PC-9 (cell line): Measurements from ENCODE around the gene SIM2. TPM values are rescaled to one million over a fixed set of nuclear protein-coding genes. Genes with fewer than 3 reads are reported as not detected.

ENCODE experiments used
- BruUV-seq: library from RNA; stranded (reverse); fragments of 400-500 nt; replicated peaks from 2 replicates; lab custom pipeline; 2021; lab: Mats Ljungman, UMichigan
- CTCF ChIA-PET: fragments of 300-600 bp; sonication (Branson Sonifier 250); formaldehyde crosslinking; loops from one replicate; lab custom pipeline; 2022; ENCODE audit warnings: antibody characterized with exemption; lab: Charles Lee
- POLR2A ChIA-PET: fragments of 300-600 bp; sonication (Branson Sonifier 250); formaldehyde crosslinking; loops from one replicate; lab custom pipeline; 2022; ENCODE audit warnings: antibody characterized with exemption; ENCODE audit not compliant: unreplicated experiment; lab: Charles Lee
- DNase-seq, 2 experiments: peaks; one replicate each; pipeline versions ENCODE4 v3.0.0 to v3.0.0-alpha.2; 2015 to 2022; ENCODE audit warnings: mixed read lengths in 1 of 2
- H2AFZ ChIP-seq: fragments of 200-600 bp; sonication (generic); 2 replicates; pipeline ENCODE4 v1.8.1; 2017; ENCODE audit warnings: antibody characterized with exemption
- H3F3A ChIP-seq: fragments of 200-600 bp; sonication (generic); 2 replicates; pipeline ENCODE4 v1.8.1; 2017; ENCODE audit warnings: antibody characterized with exemption, mild to moderate bottlenecking, low read depth; ENCODE audit not compliant: insufficient read depth
- H3K27ac ChIP-seq: fragments of 200-600 bp; sonication (generic); 2 replicates; pipeline ENCODE4 v1.6.1; 2016; ENCODE audit warnings: mixed run types
- H3K27me3 ChIP-seq: fragments of 200-600 bp; sonication (generic); 2 replicates; pipeline ENCODE4 v1.6.1; 2016; ENCODE audit warnings: low read depth, mixed run types; ENCODE audit not compliant: insufficient read depth
- H3K36me3 ChIP-seq: fragments of 200-600 bp; sonication (generic); 2 replicates; pipeline ENCODE4 v1.6.1; 2016; ENCODE audit warnings: low read depth, mixed run types
- H3K4me1 ChIP-seq: fragments of 200-600 bp; sonication (generic); replicated peaks from 2 replicates; pipeline ENCODE4 v1.6.1; 2016; ENCODE audit warnings: mixed run types; ENCODE audit not compliant: insufficient read depth
- H3K4me2 ChIP-seq: fragments of 200-600 bp; sonication (generic); 2 replicates; pipeline ENCODE4 v1.6.1; 2017; ENCODE audit warnings: mixed run types
- H3K4me3 ChIP-seq: fragments of 200-600 bp; sonication (generic); 2 replicates; pipeline ENCODE4 v1.6.1; 2016; ENCODE audit warnings: mixed run types
- H3K79me2 ChIP-seq: fragments of 200-600 bp; sonication (generic); 2 replicates; pipeline ENCODE4 v1.6.1; 2017; ENCODE audit warnings: low read depth, mixed run types
- H3K9me2 ChIP-seq: fragments of 200-600 bp; sonication (generic); 2 replicates; pipeline ENCODE4 v1.8.1; 2017; ENCODE audit warnings: mild to moderate bottlenecking; ENCODE audit not compliant: insufficient read depth
- H3K9me3 ChIP-seq: fragments of 200-600 bp; sonication (generic); 2 replicates; pipeline ENCODE4 v1.8.1; 2016; ENCODE audit warnings: low read depth; ENCODE audit not compliant: insufficient read depth
- H4K20me1 ChIP-seq: fragments of 200-600 bp; sonication (generic); 2 replicates; pipeline ENCODE4 v1.8.1; 2017; ENCODE audit not compliant: insufficient read depth
- CTCF ChIP-seq: fragments of 200-600 bp; sonication (generic); conservative IDR thresholded peaks from 2 replicates; pipeline ENCODE4 v1.6.1; 2017; ENCODE audit warnings: mixed run types, antibody characterized with exemption, mild to moderate bottlenecking, moderate library complexity
- EZH2 ChIP-seq: fragments of 200-600 bp; sonication (generic); IDR thresholded peaks from 2 replicates; pipeline ENCODE4 v1.8.0; 2017; ENCODE audit warnings: antibody characterized with exemption, low read depth
- intact Hi-C: fragments of 100-400 bp; cut with micrococcal nuclease; formaldehyde crosslinking; loops from one replicate; pipeline ENCODE4 v1.10.0; 2022; ENCODE audit not compliant: unreplicated experiment
- total RNA-seq: library from RNA; stranded (reverse); gene quantifications from 2 replicates; pipeline ENCODE4 v1.2.3, GENCODE V29; 2021

Gene SIM2
- total RNA-seq, 1 experiment from 2014 or later = 18.5 TPM

GRCh38 chr21:36716387-36716786 is 17.5 kb downstream of the SIM2 start:
- CTCF ChIA-PET = no interaction called here
- BruUV-seq = no TSS peak
- no peak for DNase-seq
- POLR2A ChIA-PET = no interaction called here
- Histone ChIP-seq H4K20me1 (peaks cover 6% of the 10 kb centered on the region; the same call in 1 of the 2 replicates), H3K9me3 (no peaks in the 10 kb centered on the region), H3F3A (peaks cover 4% of the 10 kb centered on the region; the same call in 1 of the 2 replicates), H3K4me3 (no peak overlapping the region), H3K4me1 (no peaks in the 10 kb centered on the region), H3K27ac (no peak overlapping the region), H3K36me3 (peaks cover 6% of the 10 kb centered on the region; the same call in 1 of the 2 replicates), H3K9me2 (no peaks in the 10 kb centered on the region), H2AFZ (no peak overlapping the region), H3K79me2 (peaks cover 23% of the 10 kb centered on the region), H3K4me2 (no peak overlapping the region), H3K27me3 (no peaks in the 10 kb centered on the region)
- intact Hi-C loops = loop anchor here (10.0 kb wide), 1 partner anchor 212 kb away; no protein-coding TSS in a partner anchor
- TF ChIP-seq CTCF (no peak), EZH2 (no peak)

DNA sequence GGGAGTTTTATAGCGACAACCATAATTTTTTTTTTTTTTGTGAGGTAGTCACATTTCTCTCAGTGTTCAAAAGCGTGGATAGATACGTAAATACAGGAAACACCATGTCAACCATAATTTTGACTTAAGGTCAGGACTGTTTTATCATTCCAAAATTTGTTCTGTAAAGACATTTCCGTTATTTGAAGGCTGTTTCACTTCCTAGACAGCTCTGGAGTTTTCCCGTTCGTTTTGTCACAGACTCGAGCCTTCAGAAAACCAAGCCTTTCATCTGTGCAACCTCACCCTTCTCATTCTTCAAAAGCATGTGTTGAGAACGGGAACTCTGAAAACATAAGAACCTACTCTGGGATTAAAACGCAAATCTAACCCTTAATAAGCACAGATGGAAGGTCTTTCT is 17.9 kb downstream of the SIM2 start:
- intact Hi-C loops = loop anchor here (10.0 kb wide), 1 partner anchor 212 kb away; no protein-coding TSS in a partner anchor
- POLR2A ChIA-PET = no interaction called here

GRCh38 chr21:36717976-36718375 is 19.1 kb downstream of the SIM2 start:
- intact Hi-C loops = loop anchor here (10.0 kb wide), 1 partner anchor 213 kb away; no protein-coding TSS in a partner anchor
- Histone ChIP-seq H3F3A (peaks cover 4% of the 10 kb centered on the region; the same call in 1 of the 2 replicates), H3K4me2 (no peak overlapping the region), H3K9me2 (no peaks in the 10 kb centered on the region), H3K9me3 (no peaks in the 10 kb centered on the region), H2AFZ (no peak overlapping the region), H3K27ac (no peak overlapping the region), H3K4me3 (no peak overlapping the region), H3K79me2 (peaks cover 11% of the 10 kb centered on the region), H3K4me1 (no peaks in the 10 kb centered on the region), H3K27me3 (no peaks in the 10 kb centered on the region), H4K20me1 (peaks cover 6% of the 10 kb centered on the region; the same call in 1 of the 2 replicates), H3K36me3 (peaks cover 6% of the 10 kb centered on the region; the same call in 1 of the 2 replicates)
- TF ChIP-seq EZH2 = no peak
- TF ChIP-seq CTCF = no peak
- BruUV-seq = no TSS peak
- ChIA-PET POLR2A (no interaction called here), CTCF (interaction anchor here (0.5 kb wide), 1 partner anchor 194 kb away, joined by 6 read pairs; no protein-coding TSS in a partner anchor)
- DNase-seq = no peak

More for the DNA sequence above, 17.9 kb downstream of the SIM2 start:
- no peaks in the 10 kb centered on the region for H3K9me3 ChIP-seq
- H4K20me1 ChIP-seq = peaks cover 6% of the 10 kb centered on the region; the same call in 1 of the 2 replicates
- H3K9me2 ChIP-seq = no peaks in the 10 kb centered on the region
- H3K79me2 ChIP-seq = peaks cover 21% of the 10 kb centered on the region
- BruUV-seq = no TSS peak
- H3K4me1 ChIP-seq = no peaks in the 10 kb centered on the region
- no peak overlapping the region for H3K4me2 ChIP-seq
- H3K27me3 ChIP-seq = no peaks in the 10 kb centered on the region
- DNase-seq = no peak
- H2AFZ ChIP-seq = no peak overlapping the region
- H3K4me3 ChIP-seq = no peak overlapping the region
- peaks cover 6% of the 10 kb centered on the region; the same call in 1 of the 2 replicates for H3K36me3 ChIP-seq
- peaks cover 4% of the 10 kb centered on the region; the same call in 1 of the 2 replicates for H3F3A ChIP-seq
- TF ChIP-seq CTCF = no peak
- TF ChIP-seq EZH2 = no peak
- no peak overlapping the region for H3K27ac ChIP-seq
- CTCF ChIA-PET = no interaction called here
